CMK (cell line): ENCODE results near the gene RARRES2.

Source experiments
- DNase-seq: peaks from one replicate; pipeline ENCODE4 v3.0.0-alpha.2; 2010; ENCODE audit warnings: low read depth

The RARRES2 gene

GRCh38 chr7:150376560-150376959 is 35.1 kb upstream of the RARRES2 start:
- DNase-seq: no peak

- DNase-seq: no peak
These were observed 34.5 kb upstream of the RARRES2 start for GRCh38 chr7:150375662-150376521.

- no peak for DNase-seq
These were observed 33.0 kb upstream of the RARRES2 start for GRCh38 chr7:150374472-150374871.

- no peak for DNase-seq
These were observed 32.6 kb upstream of the RARRES2 start for GRCh38 chr7:150374026-150374425.

GRCh38 chr7:150373049-150373801 is 31.8 kb upstream of the RARRES2 start:
- DNase-seq: no peak

GRCh38 chr7:150372271-150373048 is 31.0 kb upstream of the RARRES2 start:
- no peak for DNase-seq

GRCh38 chr7:150371996-150372270 is 30.5 kb upstream of the RARRES2 start:
- no peak for DNase-seq

- DNase-seq: no peak
These were observed 29.9 kb upstream of the RARRES2 start for GRCh38 chr7:150371131-150371995.

GRCh38 chr7:150370612-150371071 is 29.2 kb upstream of the RARRES2 start:
- DNase-seq: no peak

GRCh38 chr7:150369748-150370501 is 28.5 kb upstream of the RARRES2 start:
- no peak for DNase-seq

GRCh38 chr7:150368884-150369747 is 27.7 kb upstream of the RARRES2 start:
- DNase-seq: no peak

- DNase-seq: peak; percentile 75
These were observed 26.9 kb upstream of the RARRES2 start, which contains the start of gene REPIN1 for GRCh38 chr7:150368096-150368883. REPIN1 (plus strand) TSS chr7:150368822; CDS start chr7:150369712, 890 bp downstream.

GRCh38 chr7:150367677-150368095 is 26.3 kb upstream of the RARRES2 start:
- DNase-seq: no peak

GRCh38 chr7:150365673-150366398 is 24.4 kb upstream of the RARRES2 start:
- DNase-seq: no peak

- DNase-seq: no peak
These were observed 23.8 kb upstream of the RARRES2 start for GRCh38 chr7:150365194-150365593.

GRCh38 chr7:150363872-150364271 is 22.4 kb upstream of the RARRES2 start:
- no peak for DNase-seq

- DNase-seq: no peak
These were observed 21.9 kb upstream of the RARRES2 start for GRCh38 chr7:150363370-150363769.
